Measurements from ENCODE around the gene FAM117A.

DNA sequence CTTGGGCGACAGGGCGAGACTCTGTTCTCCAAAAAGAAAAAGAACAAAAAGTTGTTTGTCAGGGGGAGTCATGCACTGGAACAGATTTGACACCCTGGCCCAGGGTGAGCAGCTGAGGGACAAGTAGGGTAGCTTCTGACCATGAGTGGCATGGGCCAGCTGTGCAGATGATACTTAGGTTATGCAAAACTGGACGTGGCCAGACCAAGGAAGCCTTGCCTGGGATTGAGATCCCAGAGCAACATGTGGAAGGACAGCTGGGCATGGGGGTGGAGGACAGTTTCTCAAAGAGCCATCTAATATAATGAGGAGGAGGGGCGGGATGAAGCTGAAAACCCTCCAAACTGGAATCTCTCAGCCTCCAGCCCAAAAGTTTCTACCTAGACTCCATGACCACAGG lies 36.6 kb downstream of the FAM117A start:
- TF ChIP-seq CTCF (IDR thresholded peaks at IDR 0.05; ENCODE audit: poor library complexity) (no peak), EZH2phosphoT487 (IDR thresholded peaks at IDR 0.05; ENCODE audit: low read depth, severe bottlenecking, unreplicated experiment) (no peak), EZH2 (IDR thresholded peaks at IDR 0.05; ENCODE audit: borderline replicate concordance) (no peak)
